Tibial nerve (tissue), 4 donors: Measurements from ENCODE around the gene CNPY1.

ENCODE experiments used
- EP300 ChIP-seq, 2 donors: sonication (generic); formaldehyde crosslinking; IDR thresholded peaks; one replicate each; pipeline ENCODE4 v1.6.1; 2017; ENCODE audit warnings: antibody characterized with exemption in 2 of 2, mild to moderate bottlenecking in 1 of 2
- POLR2A ChIP-seq, 2 donors: fragments of 450-650 bp; IDR thresholded peaks; one replicate each; pipeline ENCODE4 v1.6.1; 2017; ENCODE audit warnings: antibody characterized with exemption in 2 of 2, mild to moderate bottlenecking in 2 of 2, moderate library complexity in 2 of 2
- TF ChIP-seq, protein P1 (sequence below), 5 experiments: fragments of 200-600 bp in 3 of 5; fragments of 450-650 bp in 2 of 5; sonication (generic) in 3 of 5; IDR thresholded peaks; one replicate each; pipeline ENCODE4 v1.5.1; 2016 to 2019; ENCODE audit warnings: antibody characterized with exemption in 5 of 5, mild to moderate bottlenecking in 3 of 5, moderate library complexity in 2 of 5

DNA sequence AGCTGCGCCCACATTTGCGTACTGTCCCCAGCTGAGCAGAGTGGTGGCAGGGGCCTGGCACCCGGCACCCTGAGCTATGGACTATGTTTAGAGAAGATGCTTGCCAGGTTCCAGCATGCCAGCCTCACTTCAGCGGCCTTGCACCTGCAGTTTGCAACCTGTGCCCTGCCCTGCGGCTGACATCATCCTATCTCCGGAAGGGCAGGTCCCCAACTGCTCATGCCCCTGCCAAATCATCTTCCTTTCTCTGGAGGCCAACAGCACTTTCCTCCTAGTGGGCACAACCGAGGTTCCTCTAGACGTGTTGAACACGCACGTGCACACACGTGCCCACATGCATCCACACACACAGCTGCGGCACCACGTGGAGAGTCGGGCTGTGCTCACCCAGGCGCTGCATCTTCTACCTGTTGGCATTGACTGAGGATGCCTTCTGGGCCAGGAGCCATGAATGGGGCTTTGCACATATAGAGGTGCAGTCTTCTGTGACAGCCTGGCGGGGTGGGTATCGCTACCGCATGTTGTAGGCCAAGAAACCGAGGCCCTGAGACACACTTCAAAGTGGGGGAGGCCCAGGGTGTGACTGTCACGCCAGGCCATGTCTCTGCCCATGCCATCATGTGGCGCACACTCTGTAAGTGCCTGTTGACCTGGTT is 24.5 kb downstream of the CNPY1 start:
- TF ChIP-seq, protein P1, sequence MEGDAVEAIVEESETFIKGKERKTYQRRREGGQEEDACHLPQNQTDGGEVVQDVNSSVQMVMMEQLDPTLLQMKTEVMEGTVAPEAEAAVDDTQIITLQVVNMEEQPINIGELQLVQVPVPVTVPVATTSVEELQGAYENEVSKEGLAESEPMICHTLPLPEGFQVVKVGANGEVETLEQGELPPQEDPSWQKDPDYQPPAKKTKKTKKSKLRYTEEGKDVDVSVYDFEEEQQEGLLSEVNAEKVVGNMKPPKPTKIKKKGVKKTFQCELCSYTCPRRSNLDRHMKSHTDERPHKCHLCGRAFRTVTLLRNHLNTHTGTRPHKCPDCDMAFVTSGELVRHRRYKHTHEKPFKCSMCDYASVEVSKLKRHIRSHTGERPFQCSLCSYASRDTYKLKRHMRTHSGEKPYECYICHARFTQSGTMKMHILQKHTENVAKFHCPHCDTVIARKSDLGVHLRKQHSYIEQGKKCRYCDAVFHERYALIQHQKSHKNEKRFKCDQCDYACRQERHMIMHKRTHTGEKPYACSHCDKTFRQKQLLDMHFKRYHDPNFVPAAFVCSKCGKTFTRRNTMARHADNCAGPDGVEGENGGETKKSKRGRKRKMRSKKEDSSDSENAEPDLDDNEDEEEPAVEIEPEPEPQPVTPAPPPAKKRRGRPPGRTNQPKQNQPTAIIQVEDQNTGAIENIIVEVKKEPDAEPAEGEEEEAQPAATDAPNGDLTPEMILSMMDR (IDR thresholded peaks at IDR 0.05): no peak
- no peak for TF ChIP-seq EP300 (IDR thresholded peaks at IDR 0.05)
- no peak for TF ChIP-seq POLR2A (IDR thresholded peaks at IDR 0.05)
